GM19455 (cell line): ENCODE measurements around the gene RIPPLY1.
A peak's percentile ranks its signal among the peaks of the same experiment; 100 is the strongest.
"Not testable (repeated sequence)": the region's sequence is repeated elsewhere in the genome, so short reads cannot be mapped to it uniquely, and the experiment has no call there.

Experiments
- ATAC-seq: cut with Tn5 transposase; IDR thresholded peaks from one replicate; pipeline ENCODE4 v1.9.1; 2021; ENCODE audit not compliant: unreplicated experiment

The RIPPLY1 gene

GRCh38 chrX:106917830-106918500, 14.8 kb upstream of the RIPPLY1 start:
- ATAC-seq = no peak

- no peak for ATAC-seq
Observed at GRCh38 chrX:106912864-106913263, 9.7 kb upstream of the RIPPLY1 start.

GRCh38 chrX:106906361-106906760, 3.2 kb upstream of the RIPPLY1 start:
- ATAC-seq = no peak

- ATAC-seq = no peak
Observed at GRCh38 chrX:106905064-106905708, 2.0 kb upstream of the RIPPLY1 start.

- ATAC-seq = no peak
Observed at GRCh38 chrX:106903856-106904528, 851 bp upstream of the RIPPLY1 start.

- no peak for ATAC-seq
Observed at GRCh38 chrX:106902684-106903083, 457 bp downstream of the RIPPLY1 start.

GRCh38 chrX:106901781-106902219, 1.3 kb downstream of the RIPPLY1 start:
- no peak for ATAC-seq

GRCh38 chrX:106901341-106901740, 1.8 kb downstream of the RIPPLY1 start:
- no peak for ATAC-seq

- no peak for ATAC-seq
Observed at GRCh38 chrX:106899841-106900240, 3.3 kb downstream of the RIPPLY1 start.

GRCh38 chrX:106899276-106899675, 3.9 kb downstream of the RIPPLY1 start:
- no peak for ATAC-seq

- ATAC-seq = no peak
Observed at GRCh38 chrX:106898462-106898861, 4.7 kb downstream of the RIPPLY1 start.

- ATAC-seq = no peak
Observed at GRCh38 chrX:106897259-106897658, 5.9 kb downstream of the RIPPLY1 start.

GRCh38 chrX:106894978-106895452, 8.1 kb downstream of the RIPPLY1 start:
- ATAC-seq = no peak

GRCh38 chrX:106894392-106894909, 8.7 kb downstream of the RIPPLY1 start:
- ATAC-seq = peak; percentile 94

GRCh38 chrX:106891762-106892460, 11.2 kb downstream of the RIPPLY1 start:
- no peak for ATAC-seq

- no peak for ATAC-seq
Observed at GRCh38 chrX:106889468-106889867, 13.7 kb downstream of the RIPPLY1 start.

- ATAC-seq = no peak
Observed at GRCh38 chrX:106875151-106875550, 28.0 kb downstream of the RIPPLY1 start.

GRCh38 chrX:106874075-106874474, 29.1 kb downstream of the RIPPLY1 start:
- no peak for ATAC-seq

GRCh38 chrX:106872796-106873195, 30.3 kb downstream of the RIPPLY1 start:
- not testable (repeated sequence) for ATAC-seq

GRCh38 chrX:106863697-106864096, 39.4 kb downstream of the RIPPLY1 start:
- ATAC-seq = no peak
